Muscle of leg (tissue), 11 donors: Measurements from ENCODE around the gene KANSL1. TPM values are rescaled to one million over a fixed set of nuclear protein-coding genes. Genes with fewer than 3 reads are reported as not detected.

Experiments used
- DNase-seq: peaks from one replicate; pipeline ENCODE4 v3.0.0; 2013
- H3K27ac ChIP-seq: one replicate; pipeline ENCODE4 v1.5.1; 2013; ENCODE audit warnings: mild to moderate bottlenecking, low read length, control low read depth
- H3K27me3 ChIP-seq: one replicate; pipeline ENCODE4 v1.6.1; 2013; ENCODE audit warnings: low read length; ENCODE audit not compliant: control insufficient read depth, insufficient read depth
- H3K36me3 ChIP-seq: one replicate; pipeline ENCODE4 v1.6.1; 2013; ENCODE audit warnings: low read length; ENCODE audit not compliant: control insufficient read depth, insufficient read depth
- H3K4me1 ChIP-seq: one replicate; pipeline ENCODE4 v1.6.1; 2013; ENCODE audit warnings: low read length; ENCODE audit not compliant: control insufficient read depth, insufficient read depth
- H3K4me3 ChIP-seq: one replicate; pipeline ENCODE4 v1.5.1; 2013; ENCODE audit warnings: low read length, control low read depth
- H3K9me3 ChIP-seq: replicated peaks from 2 replicates; pipeline ENCODE4 v1.6.1; 2013; ENCODE audit warnings: low read depth, low read length; ENCODE audit not compliant: control insufficient read depth
- WGBS: methylation state at CpG from one replicate; pipeline ENCODE4 v1.1.5; 2013; ENCODE audit warnings: missing lambda C conversion rate; ENCODE audit not compliant: insufficient coverage; 5-methylcytosine and 5-hydroxymethylcytosine counted together
- polyA plus RNA-seq, 8 donors: library from polyadenylated mRNA; unstranded; fragments of 120-200 nt; gene quantifications; one replicate each; pipeline versions ENCODE4 v1.2.1 to v1.2.3, GENCODE V29; 2013; ENCODE audit warnings: inconsistent platforms in 1 of 8, low replicate concordance in 1 of 8; ENCODE audit not compliant: insufficient read length in 8 of 8, insufficient read depth in 1 of 8
- total RNA-seq: library from RNA; stranded (reverse); fragments of 120-200 nt; gene quantifications from one replicate; pipeline ENCODE4 v1.2.4, GENCODE V29; 2013

KANSL1 gene
- total and polyA plus RNA-seq, 9 donors = 27.9 to 76.6 (median 32.2) TPM

DNA sequence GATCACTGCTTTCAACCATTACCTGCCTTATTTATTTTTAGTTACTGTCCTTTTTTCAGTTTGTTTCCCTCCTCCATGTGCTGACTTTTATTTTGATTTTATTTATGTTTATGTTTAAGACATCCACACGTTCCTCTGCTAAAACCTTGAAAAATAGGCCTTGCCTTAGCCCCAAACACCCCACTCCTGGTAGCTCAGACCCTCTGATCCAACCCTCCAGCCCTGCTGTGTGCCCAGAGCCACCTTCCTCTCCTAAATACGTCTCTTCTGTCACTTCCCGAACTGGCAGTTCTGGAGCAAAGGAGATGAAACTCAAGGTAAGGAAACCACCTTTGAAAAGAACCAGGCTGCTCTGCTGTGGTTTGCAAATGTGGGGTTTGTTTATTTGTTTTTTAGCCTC is 203.5 kb downstream of the KANSL1 start:
- no CpG with 5 or more reads among the region's 3 CpGs for WGBS
- no peaks in the 10 kb centered on the region for H3K36me3 ChIP-seq

DNA sequence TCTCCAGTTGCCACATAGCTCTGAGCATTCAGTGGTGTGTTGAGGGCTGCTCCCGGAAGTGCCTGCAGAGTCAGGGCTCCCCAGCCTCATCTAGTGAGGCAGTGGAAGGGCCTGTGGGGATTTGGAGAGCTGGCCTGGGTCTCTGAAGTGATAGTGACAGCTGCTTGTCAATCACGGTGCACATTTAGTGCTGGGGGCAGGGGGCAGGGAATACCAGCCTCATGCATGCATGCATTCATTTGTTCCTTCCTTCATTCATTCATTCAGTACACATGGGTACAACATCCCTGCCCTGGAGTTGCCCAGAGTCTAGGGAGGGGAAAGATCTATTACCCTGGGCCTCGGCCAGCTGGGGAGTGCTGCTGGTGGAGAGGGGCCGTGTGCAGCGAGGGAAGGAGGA is 205.5 kb downstream of the KANSL1 start:
- no CpG with 5 or more reads among the region's 5 CpGs for WGBS

More for the DNA sequence above, 203.5 kb downstream of the KANSL1 start:
- Histone ChIP-seq H3K27ac (no peak overlapping the region), H3K4me1 (peaks cover 6% of the 10 kb centered on the region), H3K9me3 (no peaks in the 10 kb centered on the region), H3K4me3 (no peak overlapping the region), H3K27me3 (no peaks in the 10 kb centered on the region)
- DNase-seq = no peak

DNA sequence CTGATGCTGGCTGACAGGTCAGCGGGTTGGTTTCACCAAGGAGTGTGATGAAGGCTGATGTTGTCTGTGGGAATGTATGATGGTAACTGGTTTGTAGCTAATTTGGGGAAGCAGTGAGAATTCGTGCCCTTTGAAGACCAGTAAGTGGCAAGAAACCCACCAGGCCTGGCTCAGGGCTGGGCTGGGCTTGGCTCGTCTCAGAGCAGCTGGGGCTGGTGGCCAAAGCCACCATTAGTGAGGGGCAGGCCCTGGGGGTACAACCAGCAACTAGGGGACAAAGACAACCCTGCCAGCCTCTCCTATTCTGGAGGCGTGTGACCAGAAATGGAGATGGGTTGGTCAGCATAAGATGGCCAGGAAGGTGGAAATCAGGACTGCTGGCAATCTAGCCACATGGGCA is 207.2 kb downstream of the KANSL1 start:
- Histone ChIP-seq H3K36me3 (no peaks in the 10 kb centered on the region), H3K9me3 (no peaks in the 10 kb centered on the region), H3K27ac (no peak overlapping the region), H3K4me3 (no peak overlapping the region), H3K4me1 (no peaks in the 10 kb centered on the region), H3K27me3 (peaks cover 2% of the 10 kb centered on the region)
- no peak for DNase-seq
- WGBS = 84% methylated on average over 4 of the region's 4 CpGs

More for the DNA sequence above, 205.5 kb downstream of the KANSL1 start:
- no peak for DNase-seq
- Histone ChIP-seq H3K4me3 (no peak overlapping the region), H3K27ac (no peak overlapping the region), H3K27me3 (peaks cover 2% of the 10 kb centered on the region), H3K4me1 (peaks cover 3% of the 10 kb centered on the region), H3K9me3 (no peaks in the 10 kb centered on the region), H3K36me3 (no peaks in the 10 kb centered on the region)

DNA sequence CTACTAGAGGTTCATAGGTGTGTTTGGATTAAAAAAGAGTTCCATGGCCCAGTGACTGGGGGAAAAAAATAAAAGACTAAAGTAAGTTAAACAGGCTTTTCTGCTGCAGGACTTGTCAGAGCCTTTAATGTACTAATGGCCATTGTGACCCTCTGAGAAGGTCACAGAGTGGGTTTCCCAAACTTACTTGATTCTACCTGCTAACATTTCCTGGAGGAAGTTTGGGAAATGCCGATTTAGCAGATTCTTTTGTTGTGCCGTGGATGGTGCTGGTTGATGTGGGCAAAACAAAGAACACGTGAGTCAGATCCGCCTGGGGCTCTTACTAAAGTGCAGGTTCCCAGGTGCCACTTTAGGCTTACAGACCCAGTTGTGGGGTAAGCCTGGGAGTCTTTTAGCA is 207.8 kb downstream of the KANSL1 start:
- DNase-seq = no peak
- H3K27me3 ChIP-seq = peaks cover 5% of the 10 kb centered on the region
- WGBS = 86% methylated on average over 4 of the region's 4 CpGs
- H3K27ac ChIP-seq = no peak overlapping the region
- no peaks in the 10 kb centered on the region for H3K9me3 ChIP-seq
- H3K4me1 ChIP-seq = no peaks in the 10 kb centered on the region
- H3K36me3 ChIP-seq = no peaks in the 10 kb centered on the region
- no peak overlapping the region for H3K4me3 ChIP-seq

DNA sequence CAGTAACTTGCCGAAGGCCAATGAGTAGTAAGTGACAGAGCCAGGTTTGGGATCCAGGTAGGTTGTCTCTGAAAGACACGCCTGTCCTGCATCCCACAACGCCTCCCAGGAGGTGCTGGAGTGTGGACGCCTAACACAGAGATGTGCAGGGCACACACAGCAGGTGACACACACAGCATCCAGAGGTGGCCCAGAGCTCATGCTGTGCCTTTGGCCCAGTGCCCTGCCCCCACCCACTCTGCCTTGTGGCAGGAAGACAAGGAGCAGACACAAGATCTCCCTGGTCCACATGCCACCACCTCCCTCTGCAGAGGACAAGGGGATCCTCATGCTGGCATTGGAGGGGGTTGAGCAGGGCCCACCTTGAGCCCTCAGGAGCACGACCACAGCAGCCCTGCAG is 208.9 kb downstream of the KANSL1 start:
- Histone ChIP-seq H3K27me3 (peaks cover 5% of the 10 kb centered on the region), H3K9me3 (no peaks in the 10 kb centered on the region), H3K4me1 (no peaks in the 10 kb centered on the region), H3K27ac (no peak overlapping the region), H3K4me3 (no peak overlapping the region), H3K36me3 (no peaks in the 10 kb centered on the region)
- no peak for DNase-seq
- WGBS = 72% methylated on average over 3 of the region's 5 CpGs

DNA sequence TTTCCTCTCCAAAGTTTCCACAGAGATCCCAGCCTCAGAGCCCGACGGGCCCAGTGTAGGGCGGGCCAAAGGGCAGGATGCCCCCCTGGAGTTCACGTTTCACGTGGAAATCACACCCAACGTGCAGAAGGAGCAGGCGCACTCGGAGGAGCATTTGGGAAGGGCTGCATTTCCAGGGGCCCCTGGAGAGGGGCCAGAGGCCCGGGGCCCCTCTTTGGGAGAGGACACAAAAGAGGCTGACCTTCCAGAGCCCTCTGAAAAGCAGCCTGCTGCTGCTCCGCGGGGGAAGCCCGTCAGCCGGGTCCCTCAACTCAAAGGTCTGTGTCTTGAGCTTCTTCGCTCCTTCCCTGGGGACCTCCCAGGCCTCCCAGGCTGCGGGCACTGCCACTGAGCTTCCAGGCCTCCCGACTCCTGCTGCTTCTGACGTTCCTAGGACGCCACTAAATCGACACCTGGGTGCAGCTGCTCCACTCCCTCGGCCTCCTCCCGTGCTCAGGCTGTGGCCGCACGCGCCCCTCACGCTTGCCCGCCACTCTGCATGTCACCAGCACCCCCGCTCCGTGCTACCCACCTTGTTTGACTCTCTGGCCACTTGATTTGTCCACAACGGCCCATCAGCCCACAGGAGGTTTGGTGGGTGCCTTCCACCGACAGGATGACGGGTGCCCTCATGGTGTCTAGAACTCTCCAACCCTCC is 209.5 kb downstream of the KANSL1 start:
- DNase-seq = no peak
- Histone ChIP-seq H3K4me1 (no peaks in the 10 kb centered on the region), H3K27me3 (peaks cover 5% of the 10 kb centered on the region), H3K27ac (no peak overlapping the region), H3K36me3 (no peaks in the 10 kb centered on the region), H3K4me3 (no peak overlapping the region), H3K9me3 (no peaks in the 10 kb centered on the region)
- 60% methylated on average over 28 of the region's 31 CpGs for WGBS

DNA sequence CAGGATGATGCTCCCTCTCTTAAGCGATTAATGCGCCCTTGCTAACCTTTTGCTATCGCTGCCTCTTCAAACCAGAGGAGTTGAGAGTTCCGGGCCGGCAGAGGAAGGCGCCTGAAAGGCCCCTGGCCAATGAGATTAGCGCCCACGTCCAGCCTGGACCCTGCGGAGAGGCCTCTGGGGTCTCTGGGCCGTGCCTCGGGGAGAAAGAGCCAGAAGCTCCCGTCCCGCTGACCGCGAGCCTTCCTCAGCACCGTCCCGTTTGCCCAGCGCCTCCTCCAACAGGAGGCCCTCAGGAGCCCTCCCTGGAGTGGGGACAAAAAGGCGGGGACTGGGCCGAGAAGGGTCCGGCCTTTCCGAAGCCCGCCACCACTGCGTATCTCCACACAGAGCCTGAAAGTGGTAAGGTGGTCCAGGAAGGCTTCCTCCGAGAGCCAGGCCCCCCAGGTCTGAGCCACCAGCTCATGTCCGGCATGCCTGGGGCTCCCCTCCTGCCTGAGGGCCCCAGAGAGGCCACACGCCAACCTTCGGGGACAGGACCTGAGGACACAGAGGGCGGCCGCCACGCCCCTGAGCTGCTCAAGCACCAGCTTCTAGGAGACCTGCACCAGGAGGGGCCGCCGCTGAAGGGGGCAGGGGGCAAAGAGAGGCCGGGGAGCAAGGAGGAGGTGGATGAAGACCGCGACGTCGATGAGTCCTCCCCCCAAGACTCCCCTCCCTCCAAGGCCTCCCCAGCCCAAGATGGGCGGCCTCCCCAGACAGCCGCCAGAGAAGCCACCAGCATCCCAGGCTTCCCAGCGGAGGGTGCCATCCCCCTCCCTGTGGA is 210.2 kb downstream of the KANSL1 start:
- Histone ChIP-seq H3K36me3 (no peaks in the 10 kb centered on the region), H3K4me3 (no peak overlapping the region), H3K4me1 (no peaks in the 10 kb centered on the region), H3K9me3 (no peaks in the 10 kb centered on the region), H3K27me3 (peaks cover 5% of the 10 kb centered on the region), H3K27ac (no peak overlapping the region)
- DNase-seq = no peak
- 83% methylated on average over 27 of the region's 41 CpGs for WGBS

DNA sequence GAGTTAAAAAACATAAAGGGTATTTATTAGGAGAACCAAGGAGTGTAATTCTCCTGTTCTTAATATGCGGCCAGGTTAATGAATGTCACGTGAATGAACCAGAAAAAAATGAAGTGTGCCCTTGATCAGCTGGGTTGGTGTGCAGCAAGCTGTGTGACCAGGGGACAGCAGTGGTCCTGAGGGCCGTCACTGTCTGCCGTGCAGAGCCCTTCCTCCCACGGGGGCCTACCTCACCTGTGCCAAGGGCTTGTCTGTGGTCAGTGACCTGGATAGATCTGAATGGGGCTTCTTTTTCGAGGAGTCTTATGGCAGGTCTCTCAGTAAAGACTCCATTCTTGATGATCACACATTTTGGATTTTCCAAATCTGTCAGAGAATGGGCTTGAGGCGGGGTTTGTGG is 211.9 kb downstream of the KANSL1 start:
- H3K27me3 ChIP-seq = peaks cover 5% of the 10 kb centered on the region
- no peaks in the 10 kb centered on the region for H3K4me1 ChIP-seq
- no peak overlapping the region for H3K4me3 ChIP-seq
- 78% methylated on average over 6 of the region's 7 CpGs for WGBS
- H3K36me3 ChIP-seq = no peaks in the 10 kb centered on the region
- H3K27ac ChIP-seq = no peak overlapping the region
- H3K9me3 ChIP-seq = no peaks in the 10 kb centered on the region
- DNase-seq = no peak

DNA sequence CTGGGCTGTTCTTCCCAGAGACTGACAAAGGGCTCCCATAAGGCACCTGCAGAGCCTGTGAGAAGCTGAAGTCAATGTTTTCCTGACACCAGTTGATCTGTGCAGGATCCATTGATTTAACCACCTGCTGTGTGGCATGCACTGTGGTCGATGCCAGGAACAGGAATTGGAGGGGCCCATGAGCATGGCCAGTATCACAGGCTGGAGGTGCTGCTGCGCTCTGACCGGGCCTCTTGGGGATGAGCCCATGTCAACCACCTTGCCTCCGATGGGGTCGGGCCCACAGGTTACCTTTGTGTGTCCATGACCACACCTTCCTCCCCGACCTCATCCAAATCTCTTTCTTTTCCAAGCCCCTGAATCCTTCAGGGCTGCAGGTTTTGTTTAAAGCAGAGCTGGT is 212.4 kb downstream of the KANSL1 start:
- H3K9me3 ChIP-seq = no peaks in the 10 kb centered on the region
- no peaks in the 10 kb centered on the region for H3K36me3 ChIP-seq
- H3K4me3 ChIP-seq = no peak overlapping the region
- no peaks in the 10 kb centered on the region for H3K4me1 ChIP-seq
- no peak for DNase-seq
- H3K27me3 ChIP-seq = peaks cover 5% of the 10 kb centered on the region
- H3K27ac ChIP-seq = no peak overlapping the region
- 78% methylated on average over 3 of the region's 6 CpGs for WGBS
